Left lung (tissue), 10 donors: ENCODE data around the gene PROZ. TPM values are rescaled to one million over a fixed set of nuclear protein-coding genes. Genes with fewer than 3 reads are reported as not detected.
A peak's percentile ranks its signal among the peaks of the same experiment; 100 is the strongest.
"Not testable (repeated sequence)": the region's sequence is repeated elsewhere in the genome, so short reads cannot be mapped to it uniquely, and the experiment has no call there.

Experiments
- ATAC-seq: fragments of 200-7000 bp; cut with Tn5 transposase; one replicate; pipeline ENCODE4 v1.9.1; 2020; ENCODE audit warnings: moderate library complexity
- DNase-seq, 4 donors: peaks; one replicate each; pipeline ENCODE4 v3.0.0-alpha.2; 2013 to 2020
- H3K27ac ChIP-seq, 2 donors: fragments of 200-600 bp; sonication (generic) in 1 of 2; one replicate each; pipeline versions ENCODE4 v1.5.0 to v1.8.0; 2020 to 2021
- H3K27me3 ChIP-seq, 2 donors: fragments of 200-600 bp; sonication (generic) in 1 of 2; one replicate each; pipeline versions ENCODE4 v1.5.0 to v1.8.0; 2020 to 2021
- H3K36me3 ChIP-seq, 2 donors: fragments of 200-600 bp; sonication (generic) in 1 of 2; one replicate each; pipeline versions ENCODE4 v1.5.0 to v1.8.0; 2020 to 2021
- H3K4me1 ChIP-seq, 2 donors: fragments of 200-600 bp; one replicate each; pipeline ENCODE4 v1.8.0; 2021
- H3K4me3 ChIP-seq, 2 donors: fragments of 200-600 bp; sonication (generic) in 1 of 2; one replicate each; pipeline versions ENCODE4 v1.5.0 to v1.8.0; 2020 to 2021; ENCODE audit warnings: mild to moderate bottlenecking in 1 of 2
- H3K9me3 ChIP-seq, 2 donors: fragments of 200-600 bp; sonication (generic) in 1 of 2; one replicate each; pipeline versions ENCODE4 v1.5.0 to v1.8.0; 2020 to 2021
- CTCF ChIP-seq, 2 donors: fragments of 200-600 bp; sonication (generic) in 1 of 2; IDR thresholded peaks; one replicate each; pipeline versions ENCODE4 v1.5.0 to v1.8.0; 2021; ENCODE audit warnings: antibody characterized with exemption in 2 of 2
- intact Hi-C, 2 donors: fragments of 100-400 bp; cut with DNase I; formaldehyde crosslinking; loops; one replicate each; pipeline versions ENCODE4 v1.11.2 to v1.14.2; 2022
- polyA plus RNA-seq, 6 donors: library from polyadenylated mRNA; unstranded; fragments of 120-200 nt; gene quantifications; one replicate each; pipeline ENCODE4 v1.2.1, GENCODE V29; 2013; ENCODE audit not compliant: insufficient read length in 6 of 6
- total RNA-seq, 2 donors: library from RNA; stranded (reverse); fragmentation: NEBNext Ultra II Directional; extraction: Animal tissue kit (Norgen Biotek cat#: 25700); gene quantifications; one replicate each; pipeline ENCODE4 v1.2.1, GENCODE V29; 2021
- donor health status: DM: no; HTN: yes; CAD: no.
- donor health status: DM: no; HTN: no; CAD: no.

The PROZ gene
- total and polyA plus RNA-seq, 8 donors, result 0.13 to 0.55 (median 0.27) TPM; not detected in 2

- ATAC-seq (no peak), DNase-seq (peak in 1 of 4 donors; percentile 46)
- intact Hi-C loops, result no loop called here
- Histone ChIP-seq H3K27ac (no peak overlapping the region), H3K4me3 (no peak overlapping the region), H3K9me3 (no peaks in the 10 kb centered on the region), H3K36me3 (no peaks in the 10 kb centered on the region), H3K27me3 (peaks cover 7 to 30% of the 10 kb centered on the region in 2 donors), H3K4me1 (no peaks in the 10 kb centered on the region)
- no peak for TF ChIP-seq CTCF (IDR thresholded peaks at IDR 0.05)
Measured at GRCh38 chr13:113161433-113161832, 3.0 kb downstream of the PROZ start.

- H3K4me3 ChIP-seq, ATAC-seq, H3K4me1 ChIP-seq, H3K27ac ChIP-seq, DNase-seq, H3K36me3 ChIP-seq, H3K9me3 ChIP-seq, intact Hi-C loops: not testable (repeated sequence)
- peaks cover 7 to 30% of the 10 kb centered on the region in 2 donors for H3K27me3 ChIP-seq
Measured at GRCh38 chr13:113161975-113162374, 3.5 kb downstream of the PROZ start.

- peak in 1 of 4 donors; percentile 60 for DNase-seq
- H3K27me3 ChIP-seq, result peaks cover 7 to 30% of the 10 kb centered on the region in 2 donors
- TF ChIP-seq CTCF (IDR thresholded peaks at IDR 0.05), result no peak
- no peak for ATAC-seq
- H3K9me3 ChIP-seq, result no peaks in the 10 kb centered on the region
- peaks cover 0 to 3% of the 10 kb centered on the region in 2 donors for H3K36me3 ChIP-seq
- H3K4me1 ChIP-seq, result no peaks in the 10 kb centered on the region
- no peak overlapping the region for H3K4me3 ChIP-seq
- no peak overlapping the region for H3K27ac ChIP-seq
- intact Hi-C loops, result no loop called here
Measured at GRCh38 chr13:113162783-113163685, 4.6 kb downstream of the PROZ start.

- DNase-seq, result no peak
- intact Hi-C loops, result no loop called here
- Histone ChIP-seq H3K4me1 (no peaks in the 10 kb centered on the region), H3K4me3 (no peak overlapping the region), H3K27ac (no peak overlapping the region), H3K27me3 (peaks cover 7 to 30% of the 10 kb centered on the region in 2 donors), H3K36me3 (peaks cover 0 to 10% of the 10 kb centered on the region in 2 donors), H3K9me3 (no peaks in the 10 kb centered on the region)
- TF ChIP-seq CTCF (IDR thresholded peaks at IDR 0.05), result no peak
- ATAC-seq, result no peak
Measured at GRCh38 chr13:113164492-113164891, 6.0 kb downstream of the PROZ start.

- peaks cover 0 to 23% of the 10 kb centered on the region in 2 donors for H3K36me3 ChIP-seq
- TF ChIP-seq CTCF (IDR thresholded peaks at IDR 0.05), result no peak
- H3K27ac ChIP-seq, result no peak overlapping the region
- H3K27me3 ChIP-seq, result peaks cover 3 to 19% of the 10 kb centered on the region in 2 donors
- H3K9me3 ChIP-seq, result no peaks in the 10 kb centered on the region
- DNase-seq (no peak), ATAC-seq (no peak)
- H3K4me1 ChIP-seq, result no peaks in the 10 kb centered on the region
- intact Hi-C loops, result no loop called here
- no peak overlapping the region for H3K4me3 ChIP-seq
Measured at GRCh38 chr13:113166266-113166665, 7.8 kb downstream of the PROZ start.
